ENCODE results near the gene SEPTIN5.

SEPTIN5 gene

DNA sequence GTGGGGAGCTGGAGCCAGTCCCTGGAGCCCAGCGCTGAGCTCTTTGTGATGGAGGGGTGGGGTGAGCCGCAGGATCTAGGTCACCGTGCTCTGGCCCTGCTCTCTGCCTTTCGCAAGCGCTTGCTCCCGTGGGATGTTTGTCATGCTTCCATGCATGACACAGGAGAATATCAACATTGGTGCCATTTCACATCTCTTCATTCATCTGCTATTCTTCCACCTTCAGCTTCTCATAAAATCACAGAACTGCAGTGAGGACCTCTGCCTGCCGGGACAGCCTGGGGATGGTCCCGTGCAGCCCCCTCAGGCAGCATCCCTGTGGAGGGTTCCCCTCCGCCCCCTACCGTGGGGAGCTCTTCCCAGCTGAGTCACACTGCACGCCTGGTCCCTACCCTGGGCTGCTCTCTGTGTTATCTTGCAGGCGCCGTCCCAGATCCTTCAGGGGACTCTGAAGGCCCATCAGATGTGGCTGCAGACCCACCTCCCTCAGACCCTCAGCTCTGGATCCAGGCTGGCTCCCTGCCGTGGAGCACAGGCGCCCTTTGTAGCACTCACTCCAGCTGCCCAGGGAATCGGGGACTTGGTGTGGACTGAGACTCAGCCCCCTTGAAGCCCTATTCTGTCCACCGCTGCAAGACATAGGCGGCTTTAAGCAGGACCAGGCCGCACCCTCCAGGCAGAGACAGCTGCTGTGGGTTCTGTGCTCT is 5.1 kb upstream of the SEPTIN5 start:
- Histone ChIP-seq H3K9ac (ENCODE audit: low read length) (no peak overlapping the region), H3K27me3 (replicated peaks; ENCODE audit: control insufficient read depth, insufficient read depth, low read length) (peaks cover 36% of the 10 kb centered on the region), H3K4me3 (ENCODE audit: low read length) (no peak overlapping the region), H3K36me3 (ENCODE audit: control insufficient read depth, insufficient read depth, low read length, severe bottlenecking) (no peaks in the 10 kb centered on the region), H3K9me3 (ENCODE audit: control insufficient read depth, low read length) (no peaks in the 10 kb centered on the region), H3K4me1 (ENCODE audit: control insufficient read depth, insufficient read depth, low read length) (peaks cover 12% of the 10 kb centered on the region)
- no peak for DNase-seq (ENCODE audit: low read depth)

DNA sequence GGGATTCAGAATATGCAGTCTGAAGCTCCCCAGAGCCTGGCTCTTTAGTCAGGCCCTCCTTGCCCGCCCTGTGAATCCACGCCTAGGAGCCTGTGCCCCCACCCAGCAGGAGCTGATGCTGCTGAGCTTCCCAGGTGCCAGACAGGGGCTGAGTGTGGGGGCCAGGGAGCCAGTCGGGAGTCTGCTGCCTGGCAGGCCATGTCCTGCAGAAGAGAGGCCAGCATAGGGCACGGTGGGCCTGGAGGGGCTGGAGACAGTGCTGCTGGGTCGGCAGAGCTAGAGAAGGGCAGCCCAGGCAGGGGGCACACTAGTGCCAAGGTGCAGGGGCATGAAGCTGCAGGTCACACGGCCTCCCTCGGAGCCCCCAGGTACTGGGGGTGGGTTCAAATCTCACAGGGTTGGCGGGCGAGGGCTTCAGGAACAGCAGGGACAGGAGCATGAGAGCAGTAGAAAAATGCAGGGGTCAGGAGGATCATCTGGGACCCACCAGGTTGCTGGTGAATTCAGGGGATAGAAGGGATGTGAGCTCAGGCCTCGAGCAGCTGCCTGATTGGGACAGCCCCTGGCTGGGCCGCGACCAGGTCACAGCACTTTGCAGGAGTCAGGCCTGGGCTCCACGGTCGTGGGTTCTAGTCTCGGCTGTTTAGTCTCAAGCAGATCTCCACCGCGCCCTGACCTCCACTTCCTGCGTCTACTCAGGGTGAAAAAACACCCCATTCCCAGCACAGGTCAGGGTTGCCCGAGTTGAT is 4.1 kb upstream of the SEPTIN5 start:
- H3K27me3 ChIP-seq (replicated peaks; ENCODE audit: control insufficient read depth, insufficient read depth, low read length), result peaks cover 33% of the 10 kb centered on the region
- peaks cover 16% of the 10 kb centered on the region for H3K4me1 ChIP-seq (ENCODE audit: control insufficient read depth, insufficient read depth, low read length)
- no peak overlapping the region for H3K4me3 ChIP-seq (ENCODE audit: low read length)
- no peaks in the 10 kb centered on the region for H3K9me3 ChIP-seq (ENCODE audit: control insufficient read depth, low read length)
- no peaks in the 10 kb centered on the region for H3K36me3 ChIP-seq (ENCODE audit: control insufficient read depth, insufficient read depth, low read length, severe bottlenecking)
- H3K9ac ChIP-seq (ENCODE audit: low read length), result no peak overlapping the region
- DNase-seq (ENCODE audit: low read depth), result no peak

DNA sequence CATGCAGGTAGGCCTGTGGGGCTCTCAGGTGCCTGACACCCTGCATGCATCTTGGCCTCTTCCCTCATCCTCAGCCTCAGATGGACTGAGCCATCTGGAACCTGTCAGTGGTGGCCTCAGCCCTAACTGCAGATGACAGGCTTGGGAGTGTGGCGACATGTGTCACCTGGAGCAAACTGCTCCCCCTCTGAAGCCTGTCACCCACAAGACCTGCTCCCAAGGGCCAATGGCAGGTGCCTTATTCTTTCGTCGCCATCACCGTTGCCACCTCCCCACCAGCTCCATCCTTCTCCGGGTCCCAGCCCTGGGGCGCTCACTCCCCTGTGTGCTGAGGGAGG is 3.6 kb upstream of the SEPTIN5 start:
- peaks cover 28% of the 10 kb centered on the region for H3K27me3 ChIP-seq (replicated peaks; ENCODE audit: control insufficient read depth, insufficient read depth, low read length)

DNA sequence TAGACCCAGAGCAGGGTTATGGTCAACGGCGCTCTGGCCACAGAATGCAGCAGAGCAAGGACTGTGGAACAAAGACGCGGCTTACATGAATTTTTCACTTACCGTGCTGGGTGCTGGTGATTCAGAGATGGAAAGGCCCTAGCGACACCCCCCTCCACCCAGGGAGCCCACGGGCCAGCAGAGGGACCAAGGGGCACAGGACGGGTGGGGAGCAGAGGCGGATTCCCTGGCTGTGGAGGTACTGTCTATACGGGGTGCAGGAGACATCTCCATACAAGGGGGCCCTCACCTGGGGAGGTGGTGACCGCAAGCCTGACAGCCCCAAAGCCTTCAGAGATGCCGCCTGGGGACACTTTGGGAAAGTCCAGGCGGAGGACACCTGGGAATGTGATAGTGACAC is 1.1 kb upstream of the SEPTIN5 start:
- H3K4me1 ChIP-seq (ENCODE audit: control insufficient read depth, insufficient read depth, low read length), result peaks cover 16% of the 10 kb centered on the region
- peaks cover 23% of the 10 kb centered on the region for H3K27me3 ChIP-seq (replicated peaks; ENCODE audit: control insufficient read depth, insufficient read depth, low read length)
- H3K9ac ChIP-seq (ENCODE audit: low read length), result no peak overlapping the region
- no peaks in the 10 kb centered on the region for H3K9me3 ChIP-seq (ENCODE audit: control insufficient read depth, low read length)
- DNase-seq (ENCODE audit: low read depth), result no peak
- H3K4me3 ChIP-seq (ENCODE audit: low read length), result no peak overlapping the region
- no peaks in the 10 kb centered on the region for H3K36me3 ChIP-seq (ENCODE audit: control insufficient read depth, insufficient read depth, low read length, severe bottlenecking)

More for the DNA sequence above, 3.6 kb upstream of the SEPTIN5 start:
- H3K9ac ChIP-seq (ENCODE audit: low read length), result no peak overlapping the region
- no peak overlapping the region for H3K4me3 ChIP-seq (ENCODE audit: low read length)
- no peaks in the 10 kb centered on the region for H3K36me3 ChIP-seq (ENCODE audit: control insufficient read depth, insufficient read depth, low read length, severe bottlenecking)
- H3K4me1 ChIP-seq (ENCODE audit: control insufficient read depth, insufficient read depth, low read length), result peaks cover 16% of the 10 kb centered on the region
- no peak for DNase-seq (ENCODE audit: low read depth)
- H3K9me3 ChIP-seq (ENCODE audit: control insufficient read depth, low read length), result no peaks in the 10 kb centered on the region

GRCh38 chr22:19713650-19714311 is 522 bp upstream of the SEPTIN5 start:
- Histone ChIP-seq H3K9ac (ENCODE audit: low read length) (no peak overlapping the region), H3K4me3 (ENCODE audit: low read length) (peak overlapping the region; percentile 33), H3K27me3 (replicated peaks; ENCODE audit: control insufficient read depth, insufficient read depth, low read length) (peaks cover 19% of the 10 kb centered on the region), H3K36me3 (ENCODE audit: control insufficient read depth, insufficient read depth, low read length, severe bottlenecking) (no peaks in the 10 kb centered on the region), H3K9me3 (ENCODE audit: control insufficient read depth, low read length) (no peaks in the 10 kb centered on the region), H3K4me1 (ENCODE audit: control insufficient read depth, insufficient read depth, low read length) (peaks cover 18% of the 10 kb centered on the region)
- DNase-seq (ENCODE audit: low read depth), result no peak

DNA sequence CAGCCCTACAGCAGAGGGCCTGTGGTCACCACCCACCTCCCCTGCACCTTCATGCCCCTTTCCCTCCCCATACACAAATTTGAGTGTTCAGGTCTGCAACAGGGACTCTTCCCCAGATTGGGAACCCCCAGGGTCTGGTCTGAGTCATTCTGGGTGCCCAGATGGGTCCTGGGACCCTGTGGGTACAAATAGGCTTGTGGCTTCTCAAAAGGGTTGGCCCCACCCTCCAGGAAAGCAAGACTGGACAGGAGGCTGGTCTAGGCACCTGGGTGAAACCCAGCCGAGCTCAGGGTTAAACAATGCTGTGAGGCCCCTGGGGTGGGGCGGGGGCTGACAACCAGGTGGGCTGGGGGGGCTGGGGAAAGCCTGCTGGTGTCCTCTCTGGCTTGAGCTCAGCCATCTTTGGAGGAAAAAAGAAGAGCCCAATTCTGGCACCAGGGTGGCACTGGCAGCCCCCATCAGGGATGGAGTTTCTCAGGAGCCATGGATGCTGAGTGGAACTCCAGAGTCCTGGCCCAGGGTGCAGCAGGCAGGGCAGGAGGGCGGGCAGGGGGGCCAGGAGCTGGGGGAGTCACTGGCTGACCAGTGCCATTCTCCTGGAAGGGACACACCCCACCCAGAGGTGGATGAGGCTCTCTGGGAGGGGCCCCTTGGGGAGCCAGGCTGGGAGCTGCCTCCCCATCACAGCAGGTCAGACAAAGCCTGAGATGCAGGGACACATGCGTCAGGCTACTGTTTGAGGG is 1.1 kb downstream of the SEPTIN5 start:
- no peak overlapping the region for H3K9ac ChIP-seq (ENCODE audit: low read length)
- peaks cover 8% of the 10 kb centered on the region for H3K4me1 ChIP-seq (ENCODE audit: control insufficient read depth, insufficient read depth, low read length)
- H3K9me3 ChIP-seq (ENCODE audit: control insufficient read depth, low read length), result no peaks in the 10 kb centered on the region
- no peaks in the 10 kb centered on the region for H3K36me3 ChIP-seq (ENCODE audit: control insufficient read depth, insufficient read depth, low read length, severe bottlenecking)
- H3K4me3 ChIP-seq (ENCODE audit: low read length), result peak overlapping the region; percentile 64
- peaks cover 19% of the 10 kb centered on the region for H3K27me3 ChIP-seq (replicated peaks; ENCODE audit: control insufficient read depth, insufficient read depth, low read length)
- DNase-seq (ENCODE audit: low read depth), result no peak

- Histone ChIP-seq H3K36me3 (ENCODE audit: control insufficient read depth, insufficient read depth, low read length, severe bottlenecking) (no peaks in the 10 kb centered on the region), H3K9me3 (ENCODE audit: control insufficient read depth, low read length) (no peaks in the 10 kb centered on the region), H3K27me3 (replicated peaks; ENCODE audit: control insufficient read depth, insufficient read depth, low read length) (peaks cover 17% of the 10 kb centered on the region), H3K9ac (ENCODE audit: low read length) (no peak overlapping the region), H3K4me3 (ENCODE audit: low read length) (no peak overlapping the region), H3K4me1 (ENCODE audit: control insufficient read depth, insufficient read depth, low read length) (peaks cover 8% of the 10 kb centered on the region)
- no peak for DNase-seq (ENCODE audit: low read depth)
Measured at GRCh38 chr22:19716041-19716828, 1.9 kb downstream of the SEPTIN5 start.

GRCh38 chr22:19716829-19717105 is 2.5 kb downstream of the SEPTIN5 start:
- Histone ChIP-seq H3K27me3 (replicated peaks; ENCODE audit: control insufficient read depth, insufficient read depth, low read length) (peaks cover 16% of the 10 kb centered on the region), H3K9me3 (ENCODE audit: control insufficient read depth, low read length) (no peaks in the 10 kb centered on the region), H3K36me3 (ENCODE audit: control insufficient read depth, insufficient read depth, low read length, severe bottlenecking) (no peaks in the 10 kb centered on the region), H3K9ac (ENCODE audit: low read length) (no peak overlapping the region), H3K4me1 (ENCODE audit: control insufficient read depth, insufficient read depth, low read length) (peaks cover 8% of the 10 kb centered on the region), H3K4me3 (ENCODE audit: low read length) (no peak overlapping the region)
- DNase-seq (ENCODE audit: low read depth), result no peak

DNA sequence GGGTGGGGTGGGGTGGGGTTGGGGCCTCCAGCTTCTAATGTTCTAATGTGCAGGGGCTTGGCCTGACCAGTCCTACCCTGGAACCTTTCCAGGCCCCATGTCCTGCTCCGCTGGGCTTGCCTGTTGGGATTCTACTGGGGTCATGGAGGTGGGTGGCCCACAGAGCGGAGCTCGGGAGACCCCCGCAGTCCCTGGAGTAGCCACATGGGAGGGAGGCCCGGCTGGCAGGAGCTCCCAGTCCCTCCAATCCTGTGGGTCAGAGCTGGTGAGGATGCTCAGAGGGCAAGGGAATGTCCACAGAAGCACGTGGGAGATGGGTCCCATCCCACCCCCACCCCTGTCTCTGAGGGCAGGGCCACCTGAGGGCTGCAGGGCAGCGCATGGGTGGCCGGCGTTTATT is 2.9 kb downstream of the SEPTIN5 start:
- Histone ChIP-seq H3K4me1 (ENCODE audit: control insufficient read depth, insufficient read depth, low read length) (peaks cover 8% of the 10 kb centered on the region), H3K36me3 (ENCODE audit: control insufficient read depth, insufficient read depth, low read length, severe bottlenecking) (no peaks in the 10 kb centered on the region), H3K27me3 (replicated peaks; ENCODE audit: control insufficient read depth, insufficient read depth, low read length) (peaks cover 12% of the 10 kb centered on the region), H3K9ac (ENCODE audit: low read length) (no peak overlapping the region), H3K4me3 (ENCODE audit: low read length) (no peak overlapping the region), H3K9me3 (ENCODE audit: control insufficient read depth, low read length) (no peaks in the 10 kb centered on the region)
- DNase-seq (ENCODE audit: low read depth), result no peak

DNA sequence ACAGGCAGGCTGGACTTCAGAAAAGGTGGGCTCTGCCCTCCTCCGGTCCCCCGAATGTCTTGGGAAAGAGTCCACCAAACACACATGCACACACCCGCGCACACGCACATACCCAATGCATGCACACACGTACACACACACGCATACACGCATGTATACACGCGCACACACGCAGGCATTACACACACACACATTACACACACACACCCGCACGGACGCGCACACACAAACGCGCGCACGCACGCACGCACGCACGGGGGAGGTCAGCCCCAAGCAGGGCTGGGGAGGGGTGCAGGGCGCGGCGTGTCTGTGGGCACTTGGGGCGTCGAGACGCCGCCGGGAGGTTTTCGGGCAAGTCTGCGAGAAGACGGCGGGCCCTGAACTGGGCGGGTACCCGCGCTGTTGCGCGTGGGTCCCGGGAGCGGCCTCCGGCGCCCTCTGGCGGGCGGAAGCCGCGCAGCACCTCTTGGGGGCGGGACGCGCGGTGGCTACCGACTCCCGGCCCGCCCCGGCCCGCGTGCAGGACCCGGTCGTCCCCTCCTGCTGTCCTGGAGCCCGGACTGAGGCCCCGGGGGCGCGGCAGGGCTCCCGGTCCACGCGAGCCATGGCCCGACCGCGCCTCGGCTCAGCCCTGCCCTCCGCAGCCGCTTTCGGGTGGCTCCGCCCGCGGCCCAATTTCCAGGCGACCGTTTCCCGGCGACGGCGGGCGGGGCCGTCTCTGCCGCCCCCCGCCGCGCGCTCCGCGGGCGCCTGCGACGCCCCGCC is 3.6 kb downstream of the SEPTIN5 start:
- H3K36me3 ChIP-seq (ENCODE audit: control insufficient read depth, insufficient read depth, low read length, severe bottlenecking), result no peaks in the 10 kb centered on the region
- H3K4me1 ChIP-seq (ENCODE audit: control insufficient read depth, insufficient read depth, low read length), result peaks cover 8% of the 10 kb centered on the region
- H3K9me3 ChIP-seq (ENCODE audit: control insufficient read depth, low read length), result no peaks in the 10 kb centered on the region
- H3K4me3 ChIP-seq (ENCODE audit: low read length), result peak overlapping the region; percentile 77
- H3K9ac ChIP-seq (ENCODE audit: low read length), result peak overlapping the region; percentile 76
- DNase-seq (ENCODE audit: low read depth), result peak; percentile 89
- H3K27me3 ChIP-seq (replicated peaks; ENCODE audit: control insufficient read depth, insufficient read depth, low read length), result peaks cover 11% of the 10 kb centered on the region
